Measurements from ENCODE around the gene ST3GAL3.

The ST3GAL3 gene

DNA sequence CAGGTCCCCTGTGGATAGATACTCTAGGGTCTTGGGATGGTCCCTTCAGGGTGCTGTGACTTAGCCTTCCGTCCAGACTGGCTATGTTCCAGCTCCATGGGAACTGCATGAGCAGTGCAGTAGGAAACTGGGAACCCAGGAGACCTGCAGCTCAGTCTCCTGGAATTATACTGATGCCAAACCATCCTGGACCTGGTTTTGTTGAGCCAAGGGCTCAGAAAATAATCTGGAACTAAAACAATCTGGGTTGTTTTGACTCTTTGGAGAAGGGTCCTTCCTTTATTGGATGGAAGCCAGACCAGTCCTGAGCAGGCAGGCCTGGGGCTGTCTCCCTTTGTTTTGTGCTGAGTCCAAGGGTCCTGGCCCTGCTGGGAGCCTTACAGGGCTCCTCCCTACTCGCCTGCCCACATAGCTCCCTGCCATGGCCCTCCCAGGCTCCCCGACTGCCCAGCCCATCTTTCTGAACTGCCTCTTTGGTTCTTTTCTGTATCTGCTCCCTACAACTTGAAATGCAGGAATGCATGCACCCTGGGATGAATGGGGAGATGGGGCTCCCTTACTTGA lies 240.6 kb downstream of the ST3GAL3 start:
- DNase-seq: no peak

DNA sequence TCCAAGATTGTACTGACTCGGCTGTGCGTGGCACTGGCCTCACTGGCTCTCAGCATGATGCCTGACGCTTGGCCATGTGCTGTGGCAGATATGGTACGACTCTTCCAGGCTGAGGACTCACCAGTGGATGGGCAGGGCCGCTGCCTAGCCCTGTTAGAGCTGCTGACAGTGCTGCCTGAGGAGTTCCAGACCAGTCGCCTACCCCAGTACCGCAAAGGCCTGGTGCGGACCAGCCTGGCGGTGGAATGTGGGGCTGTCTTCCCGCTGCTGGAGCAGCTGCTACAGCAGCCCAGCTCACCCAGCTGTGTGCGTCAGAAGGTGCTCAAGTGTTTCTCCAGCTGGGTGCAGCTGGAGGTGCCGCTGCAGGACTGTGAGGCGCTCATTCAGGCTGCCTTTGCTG lies 242.3 kb downstream of the ST3GAL3 start:
- DNase-seq: no peak

DNA sequence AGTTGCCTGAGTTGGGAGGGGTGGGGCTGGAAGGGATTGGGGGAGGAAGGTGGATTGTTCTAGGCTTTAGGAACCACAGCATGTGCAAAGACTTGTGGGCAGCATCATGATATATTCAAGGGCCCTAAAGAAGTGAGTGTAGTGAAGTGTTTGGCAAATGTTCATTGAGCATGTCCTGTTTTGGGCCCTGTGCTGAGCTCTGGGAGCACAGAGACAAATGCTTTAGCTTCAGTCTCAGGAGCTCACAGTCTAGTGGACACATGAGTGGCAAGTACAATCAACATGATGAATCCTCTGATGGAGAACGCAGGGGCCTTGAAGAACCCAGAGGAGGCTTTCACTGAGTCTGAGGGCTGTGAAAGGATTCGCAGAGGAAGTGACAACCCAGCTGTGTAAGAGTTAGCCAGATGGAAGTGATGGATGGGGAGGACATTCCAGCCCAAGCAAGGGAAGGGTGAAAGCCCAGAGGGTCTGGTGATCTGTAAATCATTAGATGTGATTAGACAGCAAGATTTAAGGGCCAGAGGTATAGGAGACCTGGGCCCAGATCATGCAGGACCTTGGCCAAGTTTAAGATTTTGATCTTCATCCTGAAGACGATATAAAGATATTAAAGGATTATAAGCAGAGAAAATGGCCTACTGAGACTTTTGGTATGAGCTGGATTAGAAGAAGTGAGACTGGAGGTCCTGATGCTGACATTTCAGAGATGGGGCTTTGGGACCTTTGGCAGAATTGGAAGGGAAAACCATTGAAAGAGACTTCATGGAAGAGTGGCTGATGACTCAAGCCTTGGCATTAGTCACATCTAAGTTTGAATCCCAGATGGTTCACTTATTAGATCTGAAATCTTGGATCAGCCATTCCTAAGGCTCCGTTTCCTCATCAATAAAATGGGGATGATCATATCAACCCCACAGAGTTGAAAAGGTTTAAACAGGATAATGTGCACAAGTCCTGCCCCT lies 244.0 kb downstream of the ST3GAL3 start:
- DNase-seq: no peak

DNA sequence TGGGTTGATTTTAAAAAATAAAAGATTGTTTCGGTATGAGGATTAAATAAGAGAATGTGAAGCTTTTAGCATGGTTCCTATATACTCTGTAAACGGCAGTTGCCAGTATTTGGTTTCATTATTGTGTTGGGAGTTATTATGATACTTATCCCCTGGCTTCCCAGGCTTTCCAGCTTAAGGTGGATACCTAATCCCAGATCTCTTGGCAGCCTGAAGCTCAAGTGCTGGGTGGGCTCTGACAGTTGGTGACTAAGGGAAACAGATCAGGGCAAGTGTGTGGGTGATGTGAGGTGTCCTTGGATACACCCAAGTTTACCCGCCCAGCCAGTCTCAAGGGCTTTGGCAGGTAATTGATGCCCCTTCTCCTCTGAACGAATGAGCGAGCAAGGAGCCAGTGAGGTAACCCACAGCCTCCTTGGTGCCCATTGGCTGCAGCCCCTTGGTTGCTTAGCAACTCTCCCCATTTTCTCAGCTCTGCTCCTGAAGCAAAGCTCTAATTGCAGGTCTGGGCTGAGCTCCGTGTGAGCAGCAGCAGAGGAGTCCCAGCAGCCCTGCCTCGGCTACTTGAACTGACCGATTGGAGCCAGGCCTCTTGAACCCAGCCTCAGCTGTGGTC lies 245.5 kb downstream of the ST3GAL3 start:
- no peak for DNase-seq

DNA sequence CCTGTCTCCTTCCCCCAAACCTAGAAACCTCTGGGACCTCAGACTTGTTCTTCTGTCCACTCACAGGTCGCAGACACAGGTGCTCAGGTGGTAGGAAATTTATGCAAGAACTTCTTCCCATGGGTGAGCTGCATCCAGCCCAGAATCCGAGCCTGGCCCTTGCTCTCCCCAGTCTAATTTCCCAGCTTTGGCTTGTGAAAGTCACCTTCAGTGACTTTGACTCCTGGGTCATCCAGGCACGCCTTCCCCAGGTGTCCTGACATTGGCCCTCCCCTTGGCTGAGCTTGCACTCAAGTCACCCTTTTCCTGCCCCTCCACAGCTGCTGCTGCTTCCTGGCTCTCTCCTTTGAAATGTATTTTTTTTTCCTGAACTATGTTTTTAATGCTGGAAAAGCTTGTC lies 246.0 kb downstream of the ST3GAL3 start:
- no peak for DNase-seq

DNA sequence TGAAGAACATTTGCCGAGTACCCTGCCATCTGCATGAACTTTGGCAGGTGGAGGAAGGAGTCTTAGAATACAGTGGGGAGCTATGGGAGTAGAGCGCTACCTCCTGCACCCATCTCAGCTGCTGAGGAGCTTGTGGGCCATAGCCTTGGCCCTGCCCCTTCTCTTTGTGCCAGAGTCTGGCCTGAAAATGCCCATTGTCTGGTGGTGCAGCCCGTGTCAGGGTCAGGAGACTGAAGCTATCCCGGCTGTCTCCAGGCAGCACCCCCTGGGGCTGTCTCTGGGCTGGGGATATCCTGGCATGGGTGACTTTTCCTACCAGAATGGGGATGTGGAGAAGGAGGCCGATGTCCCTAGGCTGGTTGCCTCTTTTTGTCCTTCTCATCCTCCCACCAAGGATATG lies 246.7 kb downstream of the ST3GAL3 start:
- DNase-seq: no peak

DNA sequence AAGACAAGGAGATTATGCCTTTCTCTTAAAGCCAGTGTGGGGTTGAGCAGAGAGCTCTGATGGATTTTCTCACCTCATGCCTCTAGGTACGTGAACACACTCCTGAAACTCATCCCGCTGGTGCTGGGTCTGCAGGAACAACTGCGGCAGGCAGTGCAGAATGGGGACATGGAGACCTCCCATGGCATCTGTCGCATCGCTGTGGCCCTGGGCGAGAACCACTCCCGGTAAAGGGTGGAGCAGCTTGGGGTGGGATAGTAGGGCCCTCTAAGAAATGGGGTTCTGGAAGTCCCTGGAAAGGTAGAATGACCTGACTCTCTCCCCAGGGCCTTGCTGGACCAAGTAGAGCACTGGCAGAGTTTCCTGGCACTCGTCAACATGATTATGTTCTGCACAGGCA lies 248.9 kb downstream of the ST3GAL3 start:
- no peak for DNase-seq

DNA sequence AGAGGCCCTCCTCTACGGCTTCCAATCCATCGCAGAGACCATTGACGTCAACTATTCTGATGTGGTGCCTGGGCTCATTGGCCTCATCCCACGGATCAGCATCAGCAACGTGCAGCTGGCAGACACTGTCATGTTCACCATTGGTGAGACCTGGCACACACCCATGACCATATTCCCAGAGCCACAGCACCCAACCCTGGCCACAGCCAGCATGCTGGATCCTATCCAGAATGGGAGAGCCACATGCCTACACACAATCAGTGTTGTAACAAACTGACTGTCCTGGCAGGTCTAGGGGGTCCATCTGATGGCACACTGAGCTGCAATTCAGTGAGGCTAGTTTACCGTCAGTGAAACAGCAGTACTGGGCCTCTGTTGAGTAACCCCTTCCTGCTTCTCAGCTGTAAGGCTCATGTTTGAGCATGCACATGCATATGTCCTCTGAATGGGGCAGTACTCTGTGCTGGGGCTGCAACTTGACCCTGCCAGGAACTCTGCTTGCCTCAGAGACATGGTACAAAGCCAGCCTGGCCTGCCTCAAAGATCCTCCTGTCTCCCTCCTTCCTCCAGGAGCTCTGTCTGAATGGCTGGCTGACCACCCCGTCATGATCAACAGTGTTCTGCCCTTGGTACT lies 250.2 kb downstream of the ST3GAL3 start:
- DNase-seq: no peak

DNA sequence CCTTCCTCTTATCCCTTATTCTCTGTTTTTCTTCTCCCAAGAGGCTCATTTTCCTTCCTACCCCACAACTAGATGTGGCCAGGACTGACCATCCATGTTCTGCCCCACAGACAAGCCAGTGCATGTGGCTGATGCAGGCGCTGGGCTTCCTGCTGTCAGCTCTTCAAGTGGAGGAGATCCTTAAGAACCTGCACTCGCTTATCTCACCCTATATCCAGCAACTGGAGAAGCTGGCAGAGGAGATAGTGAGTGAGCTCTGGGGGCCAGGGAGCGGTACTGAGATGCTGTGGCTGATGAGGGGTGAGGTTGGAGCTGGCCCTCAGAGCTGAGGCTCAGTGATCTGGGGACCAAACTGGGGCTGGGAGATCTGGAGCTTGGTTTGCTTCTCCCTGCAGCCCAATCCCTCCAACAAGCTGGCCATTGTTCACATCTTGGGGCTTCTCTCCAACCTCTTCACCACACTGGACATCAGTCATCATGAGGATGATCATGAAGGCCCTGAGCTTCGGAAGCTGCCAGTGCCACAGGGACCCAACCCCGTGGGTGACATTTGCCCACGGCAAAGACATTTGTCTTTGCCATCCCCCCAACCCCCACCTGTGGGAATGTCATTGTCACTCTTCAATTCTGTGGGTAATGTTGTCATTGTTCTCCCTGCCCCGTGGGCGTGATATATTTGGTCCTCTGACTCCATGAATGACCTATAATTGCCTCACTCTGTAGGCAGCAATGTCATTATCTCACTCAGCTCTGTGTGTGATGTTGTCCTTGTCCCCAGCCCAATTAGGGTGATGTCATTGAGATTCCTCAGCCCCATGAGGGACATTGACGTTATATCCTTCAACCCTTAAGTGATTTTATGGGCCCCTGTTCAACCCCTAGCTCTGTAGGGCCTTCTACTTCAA lies 251.3 kb downstream of the ST3GAL3 start:
- no peak for DNase-seq

DNA sequence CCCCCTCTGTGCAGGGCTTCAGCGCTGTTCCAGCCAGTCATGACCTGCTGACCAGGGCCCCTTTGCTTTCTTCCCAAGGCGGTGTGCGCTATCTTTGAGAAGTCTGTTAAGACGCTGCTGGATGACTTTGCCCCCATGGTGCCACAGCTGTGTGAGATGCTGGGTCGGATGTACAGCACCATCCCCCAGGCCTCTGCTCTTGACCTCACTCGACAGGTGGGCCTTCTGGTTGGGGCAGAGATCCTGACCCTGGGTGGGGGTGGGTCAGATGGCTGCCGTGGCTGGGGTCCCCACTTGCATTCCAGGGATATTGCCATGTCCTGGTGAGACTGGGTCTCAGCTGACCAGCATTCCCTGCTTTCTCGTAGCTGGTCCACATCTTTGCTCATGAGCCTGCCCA lies 253.5 kb downstream of the ST3GAL3 start:
- DNase-seq: no peak

DNA sequence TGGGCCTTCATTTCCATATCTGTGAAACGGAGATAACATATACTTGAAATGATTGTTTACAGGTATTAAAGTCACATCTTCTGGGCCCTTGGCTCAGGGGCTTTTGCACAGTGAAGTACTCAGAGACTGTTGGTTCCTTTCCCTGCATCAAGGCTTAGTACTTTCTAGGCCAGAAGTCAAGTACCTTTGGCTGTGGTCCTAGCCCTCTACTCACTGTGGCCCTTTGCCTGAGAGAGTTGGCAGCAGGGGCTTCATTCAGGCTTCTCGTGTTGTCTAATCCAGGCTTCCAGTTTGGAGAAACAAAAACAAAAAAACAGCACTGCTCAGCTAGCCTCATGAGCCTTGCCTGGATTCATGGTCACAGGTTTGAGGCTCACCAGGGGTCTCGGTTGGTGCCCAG lies 254.4 kb downstream of the ST3GAL3 start:
- no peak for DNase-seq

DNA sequence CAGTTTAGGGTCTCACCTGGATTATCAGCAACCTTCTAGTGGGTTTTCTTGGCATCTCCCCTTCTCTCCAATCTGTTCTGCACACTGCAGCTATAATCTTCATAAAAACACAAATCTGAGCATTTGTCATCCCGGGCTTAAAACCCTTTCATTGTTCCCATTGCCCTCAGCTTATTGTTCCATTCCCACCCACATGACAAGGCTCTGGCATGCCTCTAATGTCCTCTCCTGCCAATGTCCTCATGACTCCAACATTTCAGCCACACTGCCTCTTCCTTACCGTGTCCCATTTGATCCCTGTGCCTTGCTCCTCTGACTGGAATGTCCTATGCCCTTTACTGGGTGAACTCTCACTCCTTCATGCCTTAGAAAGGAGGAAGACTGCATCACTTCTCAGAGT lies 255.0 kb downstream of the ST3GAL3 start:
- DNase-seq: no peak

DNA sequence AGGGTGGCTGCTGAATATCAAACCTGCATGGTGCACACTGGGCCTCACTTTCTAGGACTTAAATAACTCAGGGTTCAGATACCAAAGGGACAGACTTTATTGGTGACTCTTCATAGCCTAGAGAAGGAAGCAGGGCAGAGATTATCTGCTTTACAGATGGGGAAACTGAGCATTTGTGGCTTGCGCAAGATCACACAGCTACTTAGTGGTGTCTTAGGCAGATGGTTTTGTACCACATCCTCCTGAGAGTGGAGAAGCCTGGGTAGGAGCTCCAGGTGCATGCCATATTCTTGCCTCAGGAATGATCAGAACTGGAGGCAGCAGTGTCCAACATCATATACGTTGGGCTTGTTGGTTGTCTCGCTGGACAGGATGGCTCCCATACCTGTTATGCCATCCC lies 255.7 kb downstream of the ST3GAL3 start:
- no peak for DNase-seq

DNA sequence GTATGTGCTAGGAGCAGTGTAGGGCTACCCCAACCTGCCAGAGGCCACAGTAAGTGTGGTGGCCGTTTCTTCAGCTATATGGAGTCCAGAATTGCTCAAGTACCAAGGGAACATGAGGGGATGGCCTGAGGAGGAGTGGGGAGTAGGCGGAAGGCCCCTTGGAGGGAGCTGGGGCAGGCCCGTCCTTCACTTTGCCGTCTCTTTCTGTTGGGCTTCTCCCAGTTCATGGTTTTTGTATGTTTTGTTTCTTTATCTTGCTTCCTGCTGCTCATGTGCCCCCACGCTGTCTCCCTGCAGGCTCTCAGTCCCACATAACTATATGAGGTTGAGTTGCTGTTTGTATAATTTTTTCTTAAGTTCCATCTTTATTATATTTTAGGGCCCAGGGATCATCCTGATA lies 256.6 kb downstream of the ST3GAL3 start:
- no peak for DNase-seq

DNA sequence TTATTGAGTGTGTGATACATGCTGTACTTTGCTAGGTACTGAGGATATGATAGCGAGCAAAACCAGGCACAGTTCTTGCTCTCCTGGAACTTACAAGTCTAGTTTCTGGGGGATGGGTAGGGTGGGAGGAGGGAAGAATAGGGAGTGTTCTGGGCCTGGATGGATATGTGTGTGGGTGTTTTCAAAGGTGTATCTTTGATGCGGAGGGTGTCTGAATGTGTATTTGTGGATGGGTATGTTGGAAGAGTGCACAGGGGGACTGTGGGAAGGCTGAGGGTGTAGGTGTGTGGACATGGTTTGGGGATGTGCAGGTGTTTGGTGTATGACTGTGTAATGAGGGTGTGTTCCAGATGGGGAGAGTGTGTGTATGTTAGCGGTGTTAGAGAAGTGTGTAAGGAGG lies 258.0 kb downstream of the ST3GAL3 start:
- DNase-seq: no peak

DNA sequence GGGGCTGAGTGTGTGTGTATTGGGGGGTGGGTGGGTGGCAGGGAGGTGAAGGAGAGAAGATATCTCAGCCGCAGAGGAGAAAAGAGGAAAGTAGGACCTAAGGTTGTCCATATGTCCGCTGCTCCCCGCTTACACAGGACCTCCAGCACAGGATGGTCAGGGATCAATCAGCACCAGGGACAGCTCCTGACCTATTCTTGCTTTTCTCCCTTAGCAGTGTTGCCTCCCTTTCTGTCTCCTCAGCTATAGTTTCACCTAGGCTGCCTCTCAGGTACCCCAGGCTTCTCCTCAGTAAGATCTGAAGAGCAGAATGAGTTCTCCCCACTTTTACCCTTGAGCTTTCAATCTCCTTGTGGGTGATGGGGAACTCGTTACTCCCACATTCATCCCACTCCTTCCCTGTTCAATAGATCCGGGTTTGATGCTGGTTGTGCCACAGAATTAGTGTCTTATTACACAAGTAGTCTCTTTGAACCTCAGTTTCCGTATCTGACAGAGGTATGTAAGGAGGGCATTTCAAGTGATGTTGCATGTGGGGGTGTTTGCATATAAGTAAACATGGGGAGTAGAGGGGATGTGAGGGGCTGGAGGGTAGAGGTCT lies 261.1 kb downstream of the ST3GAL3 start:
- DNase-seq: no peak

DNA sequence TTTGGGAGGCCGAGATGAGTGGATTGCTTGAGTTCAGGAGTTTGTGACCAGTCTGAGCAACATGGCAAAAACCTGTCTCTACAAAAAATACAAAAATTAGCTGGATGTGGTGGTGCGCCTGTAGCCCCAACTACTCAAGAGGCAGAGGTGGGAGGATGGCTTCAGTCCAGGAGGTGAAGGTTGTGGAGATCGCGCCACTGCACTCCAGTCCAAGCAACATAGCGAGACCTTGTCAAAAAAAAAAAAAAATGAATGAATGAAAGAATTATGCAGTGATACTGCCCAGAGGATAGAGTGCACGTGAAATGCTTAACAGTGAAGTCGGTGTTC lies 262.0 kb downstream of the ST3GAL3 start:
- DNase-seq: no peak

DNA sequence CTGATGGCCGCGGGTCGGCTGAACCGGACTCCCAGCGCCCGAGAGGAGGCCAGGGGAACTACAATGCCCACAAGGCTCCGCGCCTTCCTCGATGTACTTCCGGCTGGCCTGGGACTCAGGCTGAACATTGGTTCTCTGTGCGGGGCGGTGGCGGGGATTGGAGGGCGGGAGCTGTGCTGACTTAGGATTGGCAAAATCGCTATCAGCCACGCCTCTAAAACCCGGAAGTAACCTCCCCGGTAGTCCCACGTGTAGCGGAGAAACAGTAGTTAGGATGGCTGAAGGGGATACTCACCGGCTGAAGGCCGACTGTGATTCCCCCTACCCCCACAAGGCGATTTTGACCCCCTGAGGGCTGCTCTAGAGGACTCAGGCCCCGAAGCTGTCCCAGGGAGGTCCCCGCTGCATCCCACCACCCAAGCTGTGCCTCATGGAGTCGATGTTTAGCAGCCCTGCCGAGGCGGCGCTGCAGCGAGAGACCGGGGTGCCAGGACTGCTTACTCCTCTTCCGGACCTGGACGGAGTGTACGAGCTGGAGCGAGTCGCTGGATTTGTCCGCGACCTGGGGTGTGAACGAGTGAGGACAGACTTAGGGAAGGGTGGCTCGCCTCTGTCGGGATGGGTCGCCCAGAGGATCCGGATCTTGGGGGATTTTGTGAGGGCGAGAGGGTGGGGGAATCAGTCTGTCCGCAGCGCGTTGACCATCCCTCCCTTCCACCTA lies 262.6 kb downstream of the ST3GAL3 start, which contains the start of gene DPH2:
Gene DPH2, plus strand, starts transcription at position 265 of the 721 bp plus-strand sequence. Its CDS starts 166 bp downstream, at position 431.
- DNase-seq: peak; percentile 95

DNA sequence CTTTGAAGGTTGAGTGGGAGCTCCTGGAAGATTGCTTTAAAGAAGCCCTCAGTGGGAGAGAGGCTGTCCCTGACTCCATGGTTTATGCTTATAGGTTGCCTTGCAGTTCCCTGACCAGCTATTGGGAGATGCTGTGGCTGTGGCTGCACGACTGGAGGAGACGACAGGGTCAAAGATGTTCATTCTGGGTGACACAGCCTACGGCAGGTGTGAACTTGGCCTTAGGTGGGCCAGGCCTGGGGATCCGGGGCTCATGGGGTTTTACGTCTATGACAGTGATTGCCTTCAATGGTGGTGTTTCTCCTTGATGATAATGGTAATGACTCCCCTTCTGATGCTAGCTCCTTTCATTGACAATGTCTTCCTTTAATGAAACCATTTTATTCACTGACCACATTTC lies 263.2 kb downstream of the ST3GAL3 start:
- DNase-seq: no peak

DNA sequence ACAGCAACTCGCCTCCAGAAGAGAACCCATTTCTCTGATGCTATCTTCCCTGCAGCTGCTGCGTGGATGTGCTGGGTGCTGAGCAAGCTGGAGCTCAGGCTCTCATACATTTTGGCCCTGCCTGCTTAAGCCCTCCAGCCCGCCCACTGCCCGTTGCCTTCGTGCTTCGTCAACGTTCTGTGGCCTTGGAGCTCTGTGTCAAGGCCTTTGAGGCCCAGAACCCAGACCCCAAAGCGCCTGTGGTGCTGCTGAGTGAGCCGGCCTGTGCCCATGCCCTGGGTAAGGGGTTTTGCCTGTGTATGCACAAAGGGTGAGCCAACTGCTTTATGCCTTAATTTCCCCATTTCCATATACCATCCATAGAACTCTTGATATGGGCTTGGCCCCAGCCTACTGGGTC lies 263.6 kb downstream of the ST3GAL3 start:
- DNase-seq: no peak

DNA sequence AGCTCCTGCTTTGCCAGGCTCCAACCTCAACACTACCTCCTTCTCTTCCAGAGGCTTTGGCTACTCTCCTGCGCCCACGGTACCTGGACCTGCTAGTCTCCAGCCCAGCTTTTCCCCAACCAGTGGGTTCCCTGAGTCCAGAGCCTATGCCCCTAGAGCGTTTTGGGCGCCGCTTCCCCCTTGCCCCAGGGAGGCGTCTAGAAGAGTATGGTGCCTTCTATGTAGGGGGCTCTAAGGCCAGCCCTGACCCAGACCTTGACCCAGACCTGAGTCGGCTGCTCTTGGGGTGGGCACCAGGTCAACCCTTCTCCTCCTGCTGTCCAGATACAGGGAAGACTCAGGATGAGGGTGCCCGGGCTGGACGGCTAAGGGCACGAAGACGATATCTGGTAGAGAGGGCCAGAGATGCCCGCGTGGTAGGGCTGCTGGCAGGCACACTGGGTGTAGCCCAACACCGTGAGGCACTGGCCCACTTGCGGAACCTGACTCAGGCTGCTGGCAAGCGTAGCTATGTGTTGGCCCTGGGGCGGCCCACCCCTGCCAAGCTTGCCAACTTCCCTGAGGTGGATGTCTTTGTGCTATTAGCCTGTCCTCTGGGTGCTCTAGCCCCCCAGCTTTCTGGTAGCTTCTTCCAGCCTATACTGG lies 264.1 kb downstream of the ST3GAL3 start:
- DNase-seq: no peak
